ENCODE measurements around the gene SCARB2. TPM values are rescaled to one million over a fixed set of nuclear protein-coding genes. Genes with fewer than 3 reads are reported as not detected.

Gene SCARB2
- total RNA-seq, 1 donor from 2014 or later = 76.3 TPM

DNA sequence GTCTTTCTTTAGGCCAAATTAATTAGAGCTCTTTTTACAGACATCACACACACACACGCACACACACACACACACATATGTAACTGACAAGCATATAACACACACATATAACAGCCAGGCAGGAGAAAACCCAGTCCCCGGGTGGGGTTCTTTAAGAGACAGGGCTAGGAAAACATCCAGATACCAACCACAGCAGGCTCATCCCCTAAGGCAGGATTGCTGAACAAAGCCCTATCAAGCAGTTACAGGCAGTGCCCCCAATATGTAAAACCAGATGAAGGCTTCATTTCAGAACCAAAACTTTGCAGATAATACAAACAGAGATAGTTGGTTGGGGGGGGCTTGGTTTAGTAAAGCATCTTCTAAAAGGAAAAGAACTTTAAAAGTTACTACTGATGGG, 19.9 kb upstream of the SCARB2 start:
- no peak overlapping the region for H3K4me3 ChIP-seq (ENCODE audit: low read depth, low read length)

DNA sequence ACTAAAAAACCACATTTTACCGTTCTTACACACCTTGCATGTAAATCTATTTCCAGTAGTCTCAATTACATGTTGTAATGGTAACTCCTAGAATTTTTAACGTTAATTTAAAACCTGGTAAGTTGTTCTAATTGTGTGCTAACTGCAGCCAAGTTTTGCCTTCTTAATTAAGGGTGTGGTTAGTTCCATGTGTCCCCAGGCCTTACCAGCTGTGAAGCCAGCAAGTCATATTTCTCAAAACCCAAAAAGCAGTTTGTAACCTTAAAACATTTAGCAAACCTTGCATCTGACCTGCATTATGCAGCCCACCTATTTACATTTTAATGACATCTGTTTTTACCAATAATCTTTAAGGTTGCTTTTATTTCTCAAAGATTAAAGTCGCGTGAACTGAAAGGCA, 19.5 kb upstream of the SCARB2 start:
- no peak overlapping the region for H3K4me3 ChIP-seq (ENCODE audit: low read depth, low read length)
- no peak for DNase-seq (ENCODE audit: low read depth)
- TF ChIP-seq, protein P1, sequence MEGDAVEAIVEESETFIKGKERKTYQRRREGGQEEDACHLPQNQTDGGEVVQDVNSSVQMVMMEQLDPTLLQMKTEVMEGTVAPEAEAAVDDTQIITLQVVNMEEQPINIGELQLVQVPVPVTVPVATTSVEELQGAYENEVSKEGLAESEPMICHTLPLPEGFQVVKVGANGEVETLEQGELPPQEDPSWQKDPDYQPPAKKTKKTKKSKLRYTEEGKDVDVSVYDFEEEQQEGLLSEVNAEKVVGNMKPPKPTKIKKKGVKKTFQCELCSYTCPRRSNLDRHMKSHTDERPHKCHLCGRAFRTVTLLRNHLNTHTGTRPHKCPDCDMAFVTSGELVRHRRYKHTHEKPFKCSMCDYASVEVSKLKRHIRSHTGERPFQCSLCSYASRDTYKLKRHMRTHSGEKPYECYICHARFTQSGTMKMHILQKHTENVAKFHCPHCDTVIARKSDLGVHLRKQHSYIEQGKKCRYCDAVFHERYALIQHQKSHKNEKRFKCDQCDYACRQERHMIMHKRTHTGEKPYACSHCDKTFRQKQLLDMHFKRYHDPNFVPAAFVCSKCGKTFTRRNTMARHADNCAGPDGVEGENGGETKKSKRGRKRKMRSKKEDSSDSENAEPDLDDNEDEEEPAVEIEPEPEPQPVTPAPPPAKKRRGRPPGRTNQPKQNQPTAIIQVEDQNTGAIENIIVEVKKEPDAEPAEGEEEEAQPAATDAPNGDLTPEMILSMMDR (conservative IDR thresholded peaks at IDR 0.05; ENCODE audit: low read depth, low read length) = no peak

More for the DNA sequence above, 19.9 kb upstream of the SCARB2 start:
- DNase-seq (ENCODE audit: low read depth) = no peak
- TF ChIP-seq, protein P1 (conservative IDR thresholded peaks at IDR 0.05; ENCODE audit: low read depth, low read length) = no peak

DNA sequence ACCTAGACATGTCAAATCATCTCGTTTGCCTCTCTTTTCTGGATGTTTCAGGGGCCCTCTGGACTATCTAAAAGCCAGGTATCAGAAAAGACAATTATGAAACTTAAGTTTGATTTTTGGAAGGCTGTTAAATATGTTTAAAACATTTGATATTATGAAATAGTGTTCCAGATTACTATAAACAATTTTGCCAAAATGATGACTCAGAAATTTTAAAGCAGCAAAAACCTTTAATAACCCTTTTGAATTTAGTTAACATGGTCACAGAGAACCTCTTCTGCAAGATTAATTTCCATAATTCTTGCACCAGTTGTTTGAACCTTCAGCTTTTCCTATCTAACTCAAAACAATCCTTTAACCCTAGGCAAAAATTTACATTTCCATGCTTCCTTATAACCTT, 19.1 kb upstream of the SCARB2 start:
- TF ChIP-seq, protein P1 (conservative IDR thresholded peaks at IDR 0.05; ENCODE audit: low read depth, low read length) = no peak
- DNase-seq (ENCODE audit: low read depth) = no peak
- no peak overlapping the region for H3K4me3 ChIP-seq (ENCODE audit: low read depth, low read length)

DNA sequence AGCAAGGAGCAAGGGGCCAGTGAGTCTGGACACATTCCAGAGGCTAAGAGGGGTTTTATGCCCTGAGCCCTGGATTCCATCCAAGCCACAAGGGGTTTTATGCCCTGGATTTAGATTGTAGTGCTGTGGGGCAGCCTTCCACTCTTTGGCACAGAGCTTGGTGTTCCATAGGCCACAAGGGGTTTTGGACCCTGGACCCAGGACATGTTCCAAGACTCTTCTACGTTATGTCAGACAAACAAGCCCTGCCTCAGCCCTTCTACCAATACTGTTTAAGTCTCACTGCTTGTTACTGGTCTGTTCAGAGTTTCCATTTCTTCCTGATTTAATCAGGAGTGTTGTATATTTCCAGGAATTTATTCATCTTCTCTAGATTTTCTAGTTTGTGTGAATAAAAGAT, 12.8 kb upstream of the SCARB2 start:
- no peak for DNase-seq (ENCODE audit: low read depth)
- TF ChIP-seq, protein P1 (conservative IDR thresholded peaks at IDR 0.05; ENCODE audit: low read depth, low read length) = no peak
- H3K4me3 ChIP-seq (ENCODE audit: low read depth, low read length) = no peak overlapping the region

DNA sequence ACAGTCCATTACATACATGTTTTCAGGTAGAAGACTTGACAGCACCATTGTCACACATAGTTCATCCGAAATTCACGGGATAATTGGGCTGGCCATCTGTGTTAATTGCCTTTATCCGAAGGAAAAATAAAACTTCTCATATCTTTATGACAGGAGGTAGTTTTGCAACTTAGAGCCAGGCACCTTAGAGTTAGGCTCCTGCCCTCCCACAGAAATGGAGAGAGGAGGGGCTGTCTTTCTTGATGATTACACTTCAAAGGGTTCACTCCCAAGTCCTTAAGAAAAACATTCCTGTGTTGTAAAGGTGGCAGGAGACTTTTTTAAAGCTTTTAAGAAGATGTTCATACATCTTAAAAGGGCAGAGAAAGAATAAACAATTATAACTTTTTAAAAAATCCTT, 10.5 kb upstream of the SCARB2 start:
- H3K4me3 ChIP-seq (ENCODE audit: low read depth, low read length) = no peak overlapping the region
- TF ChIP-seq, protein P1 (conservative IDR thresholded peaks at IDR 0.05; ENCODE audit: low read depth, low read length) = no peak
- DNase-seq (ENCODE audit: low read depth) = no peak

DNA sequence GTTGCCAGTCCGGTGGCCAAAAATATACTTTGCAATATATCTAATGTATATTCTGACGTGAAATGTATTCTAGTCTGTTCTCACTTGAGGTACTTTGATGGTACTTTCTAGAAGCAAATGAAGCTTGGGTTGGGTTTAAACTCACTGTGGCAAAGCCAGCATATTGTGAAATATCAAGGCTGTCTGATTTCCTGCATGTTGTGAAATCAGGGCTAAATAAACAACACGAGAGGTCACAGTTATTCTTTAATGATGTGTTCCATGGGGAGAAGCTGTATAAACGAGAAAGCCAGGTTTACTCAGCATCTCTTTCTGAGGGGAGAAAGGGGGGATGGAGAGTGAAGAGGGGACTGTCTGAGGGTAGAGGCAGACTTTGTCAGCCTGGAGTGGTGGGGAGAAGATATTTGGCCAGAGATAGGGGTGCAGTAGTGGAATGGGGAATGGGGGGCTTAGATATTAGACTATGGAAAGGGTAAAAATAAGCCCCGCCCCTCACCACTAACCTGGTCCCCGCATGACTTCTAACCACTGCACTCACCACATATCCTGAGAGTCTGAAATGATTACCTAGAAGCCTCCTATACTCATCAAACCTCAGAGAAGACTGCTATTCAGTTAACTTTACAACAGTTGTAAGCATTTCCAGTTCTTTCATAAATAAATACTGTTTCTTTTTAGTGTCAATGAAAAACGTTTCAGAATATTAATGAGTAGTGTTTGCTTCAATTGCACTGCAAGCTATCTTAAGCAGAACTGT, 5.9 kb upstream of the SCARB2 start:
- TF ChIP-seq, protein P1 (conservative IDR thresholded peaks at IDR 0.05; ENCODE audit: low read depth, low read length) = no peak
- no peak for DNase-seq (ENCODE audit: low read depth)
- H3K4me3 ChIP-seq (ENCODE audit: low read depth, low read length) = no peak overlapping the region

Measured in epithelial cell of proximal tubule (primary cell).